BJ (cell line): ENCODE results near the gene NEK5. TPM values are rescaled to one million over a fixed set of nuclear protein-coding genes. Genes with fewer than 3 reads are reported as not detected.

Experiments used
- CTCF ChIA-PET: fragments of 350-600 bp; formaldehyde crosslinking; extraction: SDS; loops from one replicate; lab custom pipeline; 2021; ENCODE audit warnings: antibody characterized with exemption, inconsistent platforms; lab: Yijun Ruan, JAX
- POLR2A ChIA-PET: fragments of 300-600 bp; sonication (Branson Sonifier 250); formaldehyde crosslinking; extraction: SDS; loops from one replicate; lab custom pipeline; 2021; ENCODE audit warnings: antibody characterized with exemption; lab: Charles Lee
- DNase-seq: peaks from one replicate; pipeline ENCODE4 v3.0.0-alpha.2; 2011; ENCODE audit warnings: low read depth
- H3K27me3 ChIP-seq: 2 replicates; pipeline ENCODE4 v1.6.0; 2011; ENCODE audit warnings: low read length; ENCODE audit not compliant: control insufficient read depth, insufficient read depth
- H3K36me3 ChIP-seq: 2 replicates; pipeline ENCODE4 v1.5.1; 2011; ENCODE audit warnings: low read length; ENCODE audit not compliant: control insufficient read depth, insufficient read depth
- H3K4me3 ChIP-seq: 2 replicates; pipeline ENCODE4 v1.5.1; 2011; ENCODE audit warnings: low read depth, mild to moderate bottlenecking, control low read depth, low read length
- CTCF ChIP-seq: IDR thresholded peaks from 2 replicates; pipeline ENCODE4 v1.5.1; 2011; ENCODE audit warnings: low read depth, mild to moderate bottlenecking, control low read depth, inconsistent platforms, low read length, moderate library complexity; ENCODE audit not compliant: insufficient read depth
- polyA plus RNA-seq: library from polyadenylated mRNA; depleted of rRNA; stranded (reverse); fragments of >200 nt; gene quantifications from 2 replicates; pipeline ENCODE4 v1.2.3, GENCODE V29; 2011

Gene NEK5
- polyA plus RNA-seq, 1 experiment: 0.04 TPM

DNA sequence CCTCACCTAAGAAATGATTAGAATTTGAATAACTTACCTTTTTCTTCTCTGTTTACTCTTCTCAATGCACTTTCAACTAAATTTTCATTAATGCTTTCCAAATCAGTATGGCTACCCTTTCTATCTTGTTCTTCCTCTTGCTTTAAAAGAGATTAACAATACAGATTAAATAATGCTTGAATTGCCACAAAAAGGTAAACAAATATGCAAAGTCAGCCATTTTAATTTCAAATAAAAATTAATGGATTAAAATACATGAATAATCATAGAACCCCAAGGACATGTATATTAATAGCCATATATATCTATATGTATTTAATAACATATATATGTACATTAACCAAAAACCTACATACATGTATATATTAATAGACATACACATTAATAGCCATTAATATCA, 7.9 kb upstream of the NEK5 start:
- Histone ChIP-seq H3K27me3 (no peaks in the 10 kb centered on the region), H3K36me3 (peaks cover 2% of the 10 kb centered on the region; the same call in 1 of the 2 replicates), H3K4me3 (no peak overlapping the region)
- ChIA-PET POLR2A (no interaction called here), CTCF (interaction anchor here (1.6 kb wide), 1 partner anchor 9 kb away, joined by 5 read pairs; the partner anchor contains the start of gene NEK5)
- no peak for TF ChIP-seq CTCF
- DNase-seq: no peak

DNA sequence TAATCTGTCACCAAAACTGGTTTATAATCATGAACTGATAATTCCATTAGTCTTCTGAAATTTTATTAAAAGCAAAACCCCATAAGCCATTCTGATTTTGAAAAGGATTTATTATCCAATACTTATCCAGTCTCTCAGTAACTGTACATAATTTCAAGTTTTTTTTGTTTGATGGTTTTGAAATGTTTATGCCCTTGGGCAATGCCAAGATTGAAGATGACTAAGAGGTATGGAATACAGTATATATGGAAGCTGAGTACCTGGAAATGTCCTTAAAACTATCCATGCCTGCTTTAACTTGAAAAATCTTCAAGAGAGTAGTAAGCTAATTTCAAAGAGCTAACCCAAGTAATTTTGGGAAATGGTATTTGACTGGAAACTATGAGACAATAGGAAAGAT, 1.8 kb upstream of the NEK5 start:
- CTCF ChIA-PET: interaction anchor here (1.0 kb wide), 1 partner anchor 127 kb away, joined by 4 read pairs; no protein-coding TSS in a partner anchor
- no peak overlapping the region for H3K4me3 ChIP-seq
- no peaks in the 10 kb centered on the region; the same call in 1 of the 2 replicates for H3K27me3 ChIP-seq
- TF ChIP-seq CTCF: no peak
- peaks cover 2% of the 10 kb centered on the region; the same call in 1 of the 2 replicates for H3K36me3 ChIP-seq
- DNase-seq: no peak
- POLR2A ChIA-PET: no interaction called here

DNA sequence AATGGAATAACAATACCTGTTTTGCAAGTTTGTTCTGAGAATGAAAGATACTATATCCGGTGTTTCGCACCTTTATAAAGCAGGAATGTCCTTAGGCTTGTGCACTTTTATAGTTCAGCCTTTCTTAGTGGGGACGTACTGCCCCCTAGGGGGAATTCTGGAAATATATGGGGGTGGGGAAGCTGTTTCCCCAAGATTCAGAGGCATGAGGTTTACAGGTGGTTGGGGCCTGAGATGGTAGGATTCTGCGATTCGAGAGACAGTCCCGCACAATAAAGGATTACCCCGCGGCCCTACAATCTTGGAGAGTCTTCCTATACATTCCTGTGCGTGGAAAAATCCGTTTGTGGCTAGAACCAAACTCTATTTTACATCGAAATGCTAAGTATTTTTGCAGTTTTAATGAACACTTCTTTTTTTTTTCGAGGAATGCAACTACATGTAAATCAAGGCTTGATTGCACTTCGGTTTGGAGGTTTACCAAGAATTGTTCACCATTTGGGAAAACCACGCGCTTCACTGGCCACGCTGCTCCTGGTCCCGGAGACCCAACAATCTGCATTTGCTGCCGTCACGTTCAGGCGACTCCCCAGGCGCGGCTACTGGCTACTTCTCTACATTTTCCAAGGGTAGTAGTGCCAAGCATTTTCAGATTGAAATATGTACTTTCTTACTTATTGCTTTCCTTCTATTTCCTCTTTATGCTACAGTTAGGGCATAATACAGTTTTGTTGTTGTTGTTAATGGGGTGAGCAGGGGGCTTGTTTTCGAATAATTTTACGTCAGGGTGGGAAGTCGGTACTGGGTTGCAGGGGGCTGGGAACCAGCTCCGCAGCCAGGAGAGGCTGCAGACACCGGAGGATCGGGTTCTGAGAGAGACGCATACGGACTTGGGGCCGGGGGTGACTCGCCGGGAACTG, 830 bp downstream of the NEK5 start:
- Histone ChIP-seq H3K4me3 (peak overlapping the region; percentile 62), H3K36me3 (no peaks in the 10 kb centered on the region), H3K27me3 (no peaks in the 10 kb centered on the region; the same call in 1 of the 2 replicates)
- peak; percentile 82 for TF ChIP-seq CTCF
- ChIA-PET POLR2A (no interaction called here), CTCF (interaction anchor here (0.6 to 4.2 kb wide), 31 partner anchors 9 to 1003 kb away, joined by 3 to 42 read pairs (median 4); partner anchors contain the start of gene NEK3)
- DNase-seq: peak; percentile 6

GRCh38 chr13:52127378-52127777, 1.5 kb downstream of the NEK5 start:
- no peak for DNase-seq
- Histone ChIP-seq H3K27me3 (no peaks in the 10 kb centered on the region; the same call in 1 of the 2 replicates), H3K4me3 (no peak overlapping the region), H3K36me3 (no peaks in the 10 kb centered on the region)
- POLR2A ChIA-PET: no interaction called here
- TF ChIP-seq CTCF: no peak
- CTCF ChIA-PET: interaction anchor here (0.6 to 4.2 kb wide), 26 partner anchors 8 to 1002 kb away, joined by 3 to 42 read pairs (median 4); partner anchors contain the start of gene NEK3

DNA sequence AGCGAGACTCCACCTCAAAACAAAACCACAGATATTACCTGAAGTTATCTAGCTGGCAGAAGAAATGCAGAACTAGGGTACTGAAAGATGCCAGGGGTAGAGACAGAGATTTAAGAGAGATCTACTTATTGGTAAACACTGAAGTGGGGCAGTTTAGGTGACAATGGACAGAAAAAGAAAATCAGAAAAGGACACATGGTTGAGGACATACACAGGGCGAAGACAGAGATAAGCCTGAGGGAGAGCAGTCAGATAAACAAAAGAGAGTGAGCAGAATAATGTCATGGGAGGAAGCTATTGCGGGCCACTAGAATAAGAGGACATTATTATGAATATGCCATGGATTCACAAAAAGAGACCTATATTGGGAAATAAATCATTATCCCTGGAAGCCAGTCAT, 3.3 kb downstream of the NEK5 start:
- TF ChIP-seq CTCF: no peak
- ChIA-PET CTCF (interaction anchor here (3.1 to 4.2 kb wide), 3 partner anchors 231 to 1000 kb away, joined by 18 to 42 read pairs (median 42); no protein-coding TSS in a partner anchor), POLR2A (no interaction called here)

More for the DNA sequence above, 3.3 kb downstream of the NEK5 start:
- Histone ChIP-seq H3K4me3 (no peak overlapping the region), H3K27me3 (no peaks in the 10 kb centered on the region; the same call in 1 of the 2 replicates), H3K36me3 (no peaks in the 10 kb centered on the region)
- no peak for DNase-seq
